HL-60 (cell line): ENCODE data around the gene CREB3L1.

Source experiments
- GABPA ChIP-seq: IDR thresholded peaks from 2 replicates; pipeline ENCODE4 v1.6.1; 2012; ENCODE audit warnings: low read depth
- POLR2AphosphoS5 ChIP-seq: IDR thresholded peaks from 2 replicates; pipeline ENCODE4 v1.6.1; 2012; ENCODE audit warnings: low read depth
- REST ChIP-seq: IDR thresholded peaks from 2 replicates; pipeline ENCODE4 v1.6.1; 2012; ENCODE audit warnings: low read depth; ENCODE audit not compliant: insufficient replicate concordance
- SPI1 ChIP-seq: IDR thresholded peaks from 2 replicates; pipeline ENCODE4 v1.6.1; 2012; ENCODE audit warnings: low read depth, mild to moderate bottlenecking, borderline replicate concordance
- TF ChIP-seq, protein P1 (sequence below): IDR thresholded peaks from one replicate; pipeline ENCODE4 v1.5.1; 2011; ENCODE audit warnings: low read length, control low read depth, inconsistent platforms; ENCODE audit not compliant: insufficient read depth

- TF ChIP-seq, protein P1, sequence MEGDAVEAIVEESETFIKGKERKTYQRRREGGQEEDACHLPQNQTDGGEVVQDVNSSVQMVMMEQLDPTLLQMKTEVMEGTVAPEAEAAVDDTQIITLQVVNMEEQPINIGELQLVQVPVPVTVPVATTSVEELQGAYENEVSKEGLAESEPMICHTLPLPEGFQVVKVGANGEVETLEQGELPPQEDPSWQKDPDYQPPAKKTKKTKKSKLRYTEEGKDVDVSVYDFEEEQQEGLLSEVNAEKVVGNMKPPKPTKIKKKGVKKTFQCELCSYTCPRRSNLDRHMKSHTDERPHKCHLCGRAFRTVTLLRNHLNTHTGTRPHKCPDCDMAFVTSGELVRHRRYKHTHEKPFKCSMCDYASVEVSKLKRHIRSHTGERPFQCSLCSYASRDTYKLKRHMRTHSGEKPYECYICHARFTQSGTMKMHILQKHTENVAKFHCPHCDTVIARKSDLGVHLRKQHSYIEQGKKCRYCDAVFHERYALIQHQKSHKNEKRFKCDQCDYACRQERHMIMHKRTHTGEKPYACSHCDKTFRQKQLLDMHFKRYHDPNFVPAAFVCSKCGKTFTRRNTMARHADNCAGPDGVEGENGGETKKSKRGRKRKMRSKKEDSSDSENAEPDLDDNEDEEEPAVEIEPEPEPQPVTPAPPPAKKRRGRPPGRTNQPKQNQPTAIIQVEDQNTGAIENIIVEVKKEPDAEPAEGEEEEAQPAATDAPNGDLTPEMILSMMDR = no peak
- no peak for TF ChIP-seq POLR2AphosphoS5
- TF ChIP-seq SPI1 = no peak
- TF ChIP-seq REST = no peak
- TF ChIP-seq GABPA = no peak
Observed at GRCh38 chr11:46277622-46278386, at the start of gene CREB3L1.
